ENCODE data around the gene SLC7A8. TPM values are rescaled to one million over a fixed set of nuclear protein-coding genes. Genes with fewer than 3 reads are reported as not detected.

Gene SLC7A8
- total and polyA plus RNA-seq, 2 of the 4 experiments (the other 2 are of a cell fraction), result 0.31 TPM; not detected in 1

GRCh38 chr14:23132970-23133369 is 50.5 kb downstream of the SLC7A8 start:
- Histone ChIP-seq H3K9me1 (ENCODE audit: insufficient read depth, low read length) (no peaks in the 10 kb centered on the region), H4K91ac (ENCODE audit: insufficient read depth, low read depth, low read length) (no peak overlapping the region), H2BK120ac (ENCODE audit: low read depth, low read length) (no peak overlapping the region), H3K4me1 (ENCODE audit: control insufficient read depth, insufficient read depth, low read length) (no peaks in the 10 kb centered on the region), H3K14ac (replicated peaks; ENCODE audit: low read depth, low read length) (no peak overlapping the region), H3K9ac (ENCODE audit: low read depth, low read length) (no peak overlapping the region), H3K23ac (ENCODE audit: low read depth, low read length) (no peak overlapping the region), H3K27ac (ENCODE audit: insufficient read depth, low read length) (no peak overlapping the region), H4K8ac (ENCODE audit: low read depth in 2 of 2, low read length in 2 of 2) (no peak overlapping the region), H2BK5ac (ENCODE audit: low read depth, low read length, poor library complexity, severe bottlenecking) (no peak overlapping the region), H2BK15ac (ENCODE audit: low read depth, low read length) (no peak overlapping the region), H4K20me1 (ENCODE audit: insufficient read depth, low read length) (no peaks in the 10 kb centered on the region), H3K18ac (ENCODE audit: low read depth, low read length) (no peak overlapping the region), H3K27me3 (ENCODE audit: control insufficient read depth, insufficient read depth, low read length) (peaks cover 37% of the 10 kb centered on the region), H2BK20ac (ENCODE audit: low read depth, low read length) (no peak overlapping the region), H3K56ac (ENCODE audit: extremely low read depth, insufficient read depth, low read length) (no peak overlapping the region), H3K4me3 (ENCODE audit: insufficient read depth, low read depth, low read length) (no peak overlapping the region), H2AFZ (replicated peaks; ENCODE audit: low read length, poor library complexity) (no peak overlapping the region), H3K36me3 (ENCODE audit: control insufficient read depth, insufficient read depth, low read length) (no peaks in the 10 kb centered on the region), H4K5ac (ENCODE audit: low read depth, low read length) (no peak overlapping the region), H2AK5ac (ENCODE audit: low read depth, low read length) (no peak overlapping the region), H3K4ac (ENCODE audit: low read depth, low read length) (no peak overlapping the region), H3K4me2 (ENCODE audit: low read depth, low read length) (no peak overlapping the region), H2AK9ac (replicated peaks; ENCODE audit: low read depth, low read length, poor library complexity) (no peak overlapping the region), H3K79me1 (ENCODE audit: low read depth in 1 of 2, low read length in 2 of 2) (no peaks in the 10 kb centered on the region), H3K9me3 (ENCODE audit: control insufficient read depth, insufficient read depth, low read length) (no peaks in the 10 kb centered on the region)
- dilution Hi-C loops (cut with HindIII; ENCODE audit: low sequenced_read_pairs, unreplicated experiment) (no loop called here), intact Hi-C loops (cut with micrococcal nuclease) (no loop called here), in situ Hi-C loops (cut with MboI; ENCODE audit: low sequenced_read_pairs) (no loop called here)
- ChIA-PET POLR2A (ENCODE audit: unreplicated experiment) (no interaction called here), CTCF (no interaction called here)
- no CpG with 5 or more reads among the region's 8 CpGs for WGBS, 2 experiments (ENCODE audit: extremely low coverage in 2 of 2, insufficient read length in 1 of 2)
- ATAC-seq (ENCODE audit: low read depth) (no peak), DNase-seq (no peak)
- TF ChIP-seq ELK1 (IDR thresholded peaks at IDR 0.05; ENCODE audit: borderline replicate concordance, low read depth, low read length), result no peak
- TF ChIP-seq FOS (IDR thresholded peaks at IDR 0.05; ENCODE audit: low read depth, low read length), result no peak
- TF ChIP-seq, protein P1, sequence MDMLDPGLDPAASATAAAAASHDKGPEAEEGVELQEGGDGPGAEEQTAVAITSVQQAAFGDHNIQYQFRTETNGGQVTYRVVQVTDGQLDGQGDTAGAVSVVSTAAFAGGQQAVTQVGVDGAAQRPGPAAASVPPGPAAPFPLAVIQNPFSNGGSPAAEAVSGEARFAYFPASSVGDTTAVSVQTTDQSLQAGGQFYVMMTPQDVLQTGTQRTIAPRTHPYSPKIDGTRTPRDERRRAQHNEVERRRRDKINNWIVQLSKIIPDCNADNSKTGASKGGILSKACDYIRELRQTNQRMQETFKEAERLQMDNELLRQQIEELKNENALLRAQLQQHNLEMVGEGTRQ (IDR thresholded peaks at IDR 0.05; ENCODE audit: low read depth, low read length), result no peak
- no peak for TF ChIP-seq NFE2L2 (IDR thresholded peaks at IDR 0.05; ENCODE audit: low read depth, low read length)
- TF ChIP-seq MAFK (IDR thresholded peaks at IDR 0.05; ENCODE audit: low read depth, low read length), result no peak
- no peak for TF ChIP-seq RFX5 (IDR thresholded peaks at IDR 0.05; ENCODE audit: low read depth, low read length)
- no peak for TF ChIP-seq CTCF (conservative IDR thresholded peaks at IDR 0.05; ENCODE audit: low read depth, low read length)
- no peak for TF ChIP-seq CEBPB (IDR thresholded peaks at IDR 0.05; ENCODE audit: low read depth, low read length)
- TF ChIP-seq MAZ (IDR thresholded peaks at IDR 0.05; ENCODE audit: borderline replicate concordance, low read depth, low read length), result no peak
- TF ChIP-seq POLR2A (IDR thresholded peaks at IDR 0.05; ENCODE audit: low read depth, low read length), result no peak
- no peak for TF ChIP-seq CHD1 (IDR thresholded peaks at IDR 0.05; ENCODE audit: low read depth, low read length)
- no peak for TF ChIP-seq BHLHE40 (IDR thresholded peaks at IDR 0.05; ENCODE audit: low read depth, low read length)
- TF ChIP-seq RCOR1 (IDR thresholded peaks at IDR 0.05; ENCODE audit: insufficient replicate concordance, low read length), result no peak
- no peak for TF ChIP-seq MXI1 (IDR thresholded peaks at IDR 0.05; ENCODE audit: borderline replicate concordance, low read depth, low read length)
- TF ChIP-seq RAD21 (IDR thresholded peaks at IDR 0.05; ENCODE audit: low read length), result no peak
- no peak for TF ChIP-seq SMC3 (IDR thresholded peaks at IDR 0.05; ENCODE audit: low read depth, low read length)
- no TSS peak for BruUV-seq (replicated peaks)

Measured in IMR-90 (cell line).